Activated T-cell treated with anti-CD3 and anti-CD28 coated beads, Interleukin-2, amount 50 U/mL, for 4 hours (primary cell): ENCODE data around the gene NELFB. TPM values are rescaled to one million over a fixed set of nuclear protein-coding genes. Genes with fewer than 3 reads are reported as not detected.

Experiments used
- ATAC-seq, 2 donors: fragments of 200-7000 bp; cut with Tn5 transposase; one replicate each; pipeline ENCODE4 v1.10.0; 2021
- DNase-seq: peaks from one replicate; pipeline ENCODE4 v3.0.0-alpha.2; 2020
- H3K27me3 Mint-ChIP-seq: one replicate; pipeline ENCODE4 v1.8.0; 2021; ENCODE audit warnings: low read depth, mixed read lengths
- H3K36me3 Mint-ChIP-seq: one replicate; pipeline ENCODE4 v1.8.0; 2022; ENCODE audit warnings: mixed read lengths; ENCODE audit not compliant: insufficient read depth
- H3K4me1 Mint-ChIP-seq: one replicate; pipeline ENCODE4 v1.8.0; 2021; ENCODE audit warnings: low read depth, mixed read lengths
- H3K4me3 Mint-ChIP-seq: one replicate; pipeline ENCODE4 v1.8.0; 2021; ENCODE audit warnings: mild to moderate bottlenecking, moderate library complexity, mixed read lengths
- H3K9me3 Mint-ChIP-seq: one replicate; pipeline ENCODE4 v1.8.0; 2021; ENCODE audit warnings: mixed read lengths
- total RNA-seq, 3 donors: library from RNA; stranded (reverse); gene quantifications; one replicate each; pipeline ENCODE4 v1.2.1, GENCODE V29; 2021

Gene NELFB
- total RNA-seq, 3 donors from 2014 or later = 72.0 to 81.1 (median 73.5) TPM

DNA sequence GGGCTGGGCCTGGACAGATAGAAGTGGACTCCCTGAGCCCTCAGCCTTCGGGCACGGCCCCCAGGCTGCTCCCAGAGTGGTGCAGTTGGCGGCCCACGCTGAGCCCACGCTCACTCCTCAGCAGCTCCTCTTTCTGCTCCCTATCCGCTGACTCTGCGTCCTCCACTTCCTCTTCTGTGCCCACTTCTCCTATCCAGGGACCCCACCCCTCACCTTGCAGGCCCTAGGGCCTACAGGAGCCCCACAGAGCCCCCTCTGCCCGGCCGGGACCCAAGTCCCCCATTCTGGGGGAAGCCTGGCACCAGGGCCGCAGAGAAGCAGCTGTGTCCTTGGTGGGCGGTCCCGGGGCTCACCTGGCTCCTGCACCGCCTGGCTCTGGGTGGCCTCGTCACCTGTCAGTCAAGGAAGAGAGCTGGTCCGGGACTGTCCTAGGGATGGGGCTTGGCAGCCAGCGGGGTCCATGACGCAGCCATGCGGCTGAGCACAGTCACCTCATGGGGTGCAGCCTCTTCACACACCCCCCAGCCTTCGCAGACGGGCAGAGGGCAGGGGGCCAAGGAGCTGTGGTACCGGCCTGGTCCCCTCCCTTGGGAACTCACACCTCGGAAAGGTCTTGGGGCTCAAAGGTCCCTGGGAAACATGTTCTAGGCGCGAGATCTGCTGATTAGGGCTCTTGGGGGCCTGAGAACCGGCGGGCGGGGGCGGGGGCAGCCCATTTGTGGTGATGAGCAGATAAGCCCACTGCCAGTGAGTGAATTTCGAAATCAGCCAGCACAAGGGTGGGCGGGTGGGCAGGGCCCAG, 52.3 kb downstream of the NELFB start:
- no peaks in the 10 kb centered on the region for H3K27me3 Mint-ChIP-seq
- no peaks in the 10 kb centered on the region for H3K36me3 Mint-ChIP-seq

DNA sequence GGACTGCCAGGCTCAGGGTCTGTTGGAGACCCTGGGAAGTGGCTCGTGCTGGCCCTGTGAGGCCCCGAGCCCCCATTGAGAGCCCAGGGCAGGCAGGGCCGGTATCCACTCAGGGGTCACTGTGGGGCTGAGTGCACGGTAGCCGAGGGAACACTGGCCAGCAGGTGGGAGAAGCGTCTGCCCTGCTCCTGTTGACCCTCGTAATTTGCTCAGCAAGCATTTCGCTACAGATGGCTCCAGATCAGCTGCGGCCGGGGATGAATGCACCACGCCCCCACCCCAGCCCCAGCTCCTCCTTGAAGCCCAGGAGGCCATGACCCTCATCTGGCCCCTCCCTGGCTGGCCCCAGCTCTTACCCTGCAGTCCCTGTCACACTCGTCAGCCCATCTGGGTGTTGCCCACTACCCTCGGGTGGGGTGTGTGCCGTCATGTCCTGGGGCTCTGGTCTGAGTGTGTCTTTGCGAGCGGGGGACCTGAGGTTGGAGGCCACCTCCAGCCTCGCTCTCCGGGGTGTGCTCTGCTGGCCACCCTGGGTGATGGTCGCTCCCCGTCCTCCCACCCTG, 53.0 kb downstream of the NELFB start:
- ATAC-seq (no peak), DNase-seq (no peak)
- Mint-ChIP-seq H3K4me3 (no peak overlapping the region), H3K4me1 (peaks cover 7% of the 10 kb centered on the region), H3K36me3 (no peaks in the 10 kb centered on the region), H3K9me3 (no peaks in the 10 kb centered on the region), H3K27me3 (no peaks in the 10 kb centered on the region)

More for the DNA sequence above, 52.3 kb downstream of the NELFB start:
- DNase-seq = no peak
- no peak overlapping the region for H3K4me3 Mint-ChIP-seq
- no peak for ATAC-seq
- H3K4me1 Mint-ChIP-seq = peaks cover 7% of the 10 kb centered on the region
- no peaks in the 10 kb centered on the region for H3K9me3 Mint-ChIP-seq

- H3K9me3 Mint-ChIP-seq = no peaks in the 10 kb centered on the region
- H3K4me3 Mint-ChIP-seq = no peak overlapping the region
- no peak for DNase-seq
- ATAC-seq = no peak
- H3K4me1 Mint-ChIP-seq = peaks cover 7% of the 10 kb centered on the region
- H3K36me3 Mint-ChIP-seq = no peaks in the 10 kb centered on the region
- peaks cover 3% of the 10 kb centered on the region for H3K27me3 Mint-ChIP-seq
Measured at GRCh38 chr9:137309368-137310188, 54.5 kb downstream of the NELFB start.

DNA sequence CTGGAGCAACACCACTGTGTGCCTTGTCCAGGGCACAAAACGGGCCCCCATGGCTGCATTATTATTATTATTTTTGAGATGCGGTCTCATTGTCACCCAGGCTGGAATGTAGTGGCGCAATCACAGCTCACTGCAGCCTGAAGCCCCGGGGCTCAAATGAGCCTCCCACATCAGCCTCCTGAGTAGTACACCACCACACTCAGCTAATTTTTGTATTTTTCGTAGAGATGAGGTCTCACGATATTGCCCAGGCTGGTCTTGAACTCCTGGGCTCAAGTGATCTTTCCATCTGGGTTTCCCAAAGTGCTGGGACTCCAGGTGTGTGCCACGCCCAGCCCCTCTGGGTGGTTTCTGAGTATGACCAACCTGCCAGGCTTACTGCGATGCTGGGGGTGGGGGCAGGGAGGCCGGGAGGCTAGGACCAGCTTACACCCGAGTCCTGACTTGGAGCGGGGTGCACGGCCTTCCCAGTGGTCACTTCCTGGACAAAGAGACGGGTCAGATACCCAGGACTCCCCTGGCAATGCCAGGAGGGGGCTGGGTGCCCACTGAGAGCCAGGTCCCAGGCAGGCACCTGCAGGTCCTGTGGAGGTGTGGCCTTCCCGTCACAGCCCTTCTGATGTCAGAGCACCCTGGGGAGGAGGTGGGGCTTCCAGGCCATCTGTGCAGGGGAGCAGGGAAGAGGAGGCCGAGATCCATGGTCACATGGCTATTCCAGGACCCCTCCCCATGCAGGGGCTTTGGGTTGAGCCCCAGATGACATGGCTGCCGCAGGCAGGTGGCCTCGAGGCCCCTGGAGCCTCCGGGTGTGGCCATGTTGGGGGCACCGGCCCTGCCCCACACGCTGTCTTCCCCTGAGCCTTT, 55.3 kb downstream of the NELFB start:
- no peak overlapping the region for H3K4me3 Mint-ChIP-seq
- H3K27me3 Mint-ChIP-seq = peaks cover 3% of the 10 kb centered on the region
- no peaks in the 10 kb centered on the region for H3K9me3 Mint-ChIP-seq
- no peaks in the 10 kb centered on the region for H3K36me3 Mint-ChIP-seq
- ATAC-seq (no peak), DNase-seq (no peak)
- H3K4me1 Mint-ChIP-seq = peaks cover 3% of the 10 kb centered on the region

DNA sequence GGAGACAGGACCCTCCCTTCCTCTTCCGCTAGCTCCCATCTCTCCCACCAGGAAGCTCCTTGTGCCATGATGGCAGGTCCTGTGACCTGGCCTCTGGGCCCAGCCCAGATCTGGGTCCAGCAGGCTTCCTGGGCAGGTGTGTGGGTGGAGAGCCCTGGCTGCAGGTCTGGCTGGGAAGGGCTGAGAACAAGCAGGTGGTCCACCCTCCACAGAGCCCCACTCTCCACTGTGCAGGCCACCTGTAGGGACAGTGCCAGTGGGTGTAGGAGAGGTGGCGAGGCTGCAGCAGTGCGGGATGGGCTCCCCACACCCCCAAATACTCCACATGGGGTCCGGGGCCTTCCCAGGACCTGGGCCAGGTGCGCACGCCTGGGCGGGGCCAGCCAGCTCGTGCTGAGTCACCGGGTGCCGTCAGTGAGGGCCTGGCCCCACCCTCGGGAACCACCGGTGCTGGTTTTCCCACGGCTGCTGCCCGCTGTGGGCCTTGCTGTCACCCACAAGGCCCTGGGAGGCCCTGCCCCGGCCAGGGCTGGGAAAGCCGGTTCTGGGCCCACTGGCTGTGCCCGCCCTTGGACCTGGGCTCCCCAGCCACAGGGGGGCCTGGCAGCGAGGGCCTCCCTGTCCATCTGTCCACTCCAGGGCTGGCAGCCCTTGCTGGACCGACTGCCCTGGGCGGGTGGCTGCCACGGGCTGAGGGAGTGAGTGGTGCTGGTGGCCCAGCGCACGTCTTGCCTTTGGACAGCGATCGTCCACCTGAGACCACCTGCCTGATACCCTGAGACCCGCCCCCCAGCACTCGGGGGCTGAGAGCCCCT, 56.3 kb downstream of the NELFB start:
- ATAC-seq = peak in 1 of 2 donors; percentile 38
- Mint-ChIP-seq H3K36me3 (no peaks in the 10 kb centered on the region), H3K27me3 (peaks cover 3% of the 10 kb centered on the region), H3K9me3 (no peaks in the 10 kb centered on the region), H3K4me1 (no peaks in the 10 kb centered on the region), H3K4me3 (no peak overlapping the region)
- DNase-seq = peak; percentile 42

DNA sequence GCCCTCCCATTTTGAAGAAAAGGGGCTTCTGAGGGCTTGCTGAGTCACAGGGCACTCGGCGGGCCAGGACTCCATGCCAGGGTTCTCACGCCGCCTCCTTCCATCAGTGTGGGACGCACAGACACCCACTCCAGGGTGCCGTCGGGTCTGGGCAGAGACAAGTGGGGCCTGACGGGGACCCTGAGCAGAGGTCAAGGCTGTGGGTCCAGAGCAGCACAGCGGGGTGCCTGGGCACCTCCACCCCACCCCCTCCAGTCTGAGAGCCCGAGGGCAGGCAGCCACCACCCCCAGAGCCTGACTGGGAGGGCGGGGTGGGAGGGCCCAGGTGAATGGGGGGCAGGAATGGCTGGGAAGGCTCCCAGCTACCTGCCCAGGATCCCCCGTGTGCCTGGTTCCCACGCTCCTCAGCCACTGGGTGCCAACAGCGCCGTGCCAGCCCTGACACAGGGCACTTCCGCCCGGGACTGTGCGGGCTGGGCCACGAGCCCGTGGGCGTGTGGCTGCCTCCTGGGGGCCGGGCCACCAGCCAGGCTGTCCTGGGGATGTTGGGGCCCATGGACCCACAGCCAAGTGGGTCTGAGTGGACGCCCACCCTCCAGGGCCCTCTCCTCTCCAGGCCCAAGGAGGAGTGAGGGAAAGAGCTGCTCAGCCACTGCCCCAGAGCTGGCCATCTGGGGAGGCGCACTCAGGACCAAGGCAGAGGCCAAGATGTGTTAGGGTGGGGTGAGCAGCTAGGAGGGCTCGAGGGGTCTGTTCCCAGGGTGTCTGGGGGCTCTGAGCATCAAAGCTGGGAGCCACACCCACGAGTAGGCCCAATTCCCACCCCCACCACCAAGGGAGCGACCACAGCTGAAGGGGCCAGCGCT, 57.1 kb downstream of the NELFB start:
- no peaks in the 10 kb centered on the region for H3K36me3 Mint-ChIP-seq
- H3K27me3 Mint-ChIP-seq = peaks cover 8% of the 10 kb centered on the region
- no peaks in the 10 kb centered on the region for H3K9me3 Mint-ChIP-seq
- H3K4me1 Mint-ChIP-seq = no peaks in the 10 kb centered on the region
- no peak overlapping the region for H3K4me3 Mint-ChIP-seq
- DNase-seq (no peak), ATAC-seq (no peak)

DNA sequence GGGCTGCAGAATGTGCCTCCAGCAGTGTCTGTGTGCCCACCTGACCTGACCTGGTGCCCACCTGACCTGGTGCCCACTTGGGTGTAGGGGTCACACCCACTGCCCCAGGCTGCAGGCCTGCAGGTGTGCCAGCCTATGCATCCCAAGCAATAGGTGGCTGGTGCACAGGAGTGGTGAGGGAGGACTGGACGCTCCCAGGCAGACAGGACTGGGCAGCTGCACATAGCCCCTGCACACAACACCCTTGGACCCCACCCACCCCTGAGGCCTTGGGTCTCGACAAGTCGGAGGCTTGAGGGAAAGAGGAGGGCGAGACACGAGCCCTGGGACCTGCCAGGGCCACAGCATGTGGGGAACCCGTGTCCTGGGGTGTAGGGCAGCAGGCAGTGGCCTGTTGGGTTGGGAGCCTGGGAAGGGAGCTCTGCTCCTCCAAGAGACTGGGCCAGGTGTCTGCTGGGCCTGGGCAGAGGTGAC, 57.8 kb downstream of the NELFB start:
- Mint-ChIP-seq H3K4me3 (no peak overlapping the region), H3K9me3 (no peaks in the 10 kb centered on the region), H3K27me3 (peaks cover 10% of the 10 kb centered on the region), H3K4me1 (no peaks in the 10 kb centered on the region), H3K36me3 (no peaks in the 10 kb centered on the region)
- DNase-seq (no peak), ATAC-seq (no peak)

- no peak for DNase-seq
- H3K36me3 Mint-ChIP-seq = no peaks in the 10 kb centered on the region
Measured at GRCh38 chr9:137313326-137313936, 58.3 kb downstream of the NELFB start.

GRCh38 chr9:137313956-137314560, 58.9 kb downstream of the NELFB start:
- Mint-ChIP-seq H3K4me1 (no peaks in the 10 kb centered on the region), H3K36me3 (no peaks in the 10 kb centered on the region), H3K4me3 (no peak overlapping the region), H3K9me3 (no peaks in the 10 kb centered on the region), H3K27me3 (peaks cover 10% of the 10 kb centered on the region)
- ATAC-seq (no peak), DNase-seq (no peak)

More at GRCh38 chr9:137313326-137313936, 58.3 kb downstream of the NELFB start:
- peaks cover 10% of the 10 kb centered on the region for H3K27me3 Mint-ChIP-seq
- H3K4me3 Mint-ChIP-seq = no peak overlapping the region
- no peaks in the 10 kb centered on the region for H3K4me1 Mint-ChIP-seq
- ATAC-seq = no peak
- no peaks in the 10 kb centered on the region for H3K9me3 Mint-ChIP-seq

- Mint-ChIP-seq H3K4me1 (no peaks in the 10 kb centered on the region), H3K9me3 (no peaks in the 10 kb centered on the region), H3K27me3 (peaks cover 10% of the 10 kb centered on the region), H3K4me3 (no peak overlapping the region), H3K36me3 (no peaks in the 10 kb centered on the region)
- ATAC-seq (no peak), DNase-seq (no peak)
Measured at GRCh38 chr9:137314561-137315560, 59.7 kb downstream of the NELFB start.

GRCh38 chr9:137315581-137316011, 60.5 kb downstream of the NELFB start:
- no peak for ATAC-seq
- no peak for DNase-seq
- Mint-ChIP-seq H3K27me3 (peaks cover 10% of the 10 kb centered on the region), H3K4me1 (peaks cover 2% of the 10 kb centered on the region), H3K9me3 (no peaks in the 10 kb centered on the region), H3K4me3 (no peak overlapping the region), H3K36me3 (no peaks in the 10 kb centered on the region)
